Fibroblast of lung (primary cell): ENCODE data around the gene NT5DC3. TPM values are rescaled to one million over a fixed set of nuclear protein-coding genes. Genes with fewer than 3 reads are reported as not detected.

Experiments
- DNase-seq, 2 donors: peaks; one replicate each; pipeline versions ENCODE4 v3.0.0 to v3.0.0-alpha.2; 2010; ENCODE audit warnings: low read depth in 2 of 2
- H2AFZ ChIP-seq: 2 replicates; pipeline ENCODE4 v1.5.1; 2012; ENCODE audit warnings: low read length, control low read depth, inconsistent platforms
- H3K27ac ChIP-seq: 2 replicates; pipeline ENCODE4 v1.5.1; 2011; ENCODE audit warnings: low read length, control low read depth; ENCODE audit not compliant: insufficient read depth
- H3K27me3 ChIP-seq: 2 replicates; pipeline ENCODE4 v1.5.1; 2011; ENCODE audit warnings: mild to moderate bottlenecking, low read length; ENCODE audit not compliant: control insufficient read depth, insufficient read depth
- H3K36me3 ChIP-seq: 2 replicates; pipeline ENCODE4 v1.5.1; 2011; ENCODE audit warnings: low read length; ENCODE audit not compliant: control insufficient read depth, insufficient read depth
- H3K4me1 ChIP-seq: 2 replicates; pipeline ENCODE4 v1.5.1; 2011; ENCODE audit warnings: low read length; ENCODE audit not compliant: control insufficient read depth, insufficient read depth; ENCODE audit errors: extremely low read depth
- H3K4me2 ChIP-seq: 2 replicates; pipeline ENCODE4 v1.5.1; 2011; ENCODE audit warnings: low read length, control low read depth; ENCODE audit not compliant: insufficient read depth; ENCODE audit errors: extremely low read depth
- H3K4me3 ChIP-seq, 4 experiments: fragments of 200-600 bp in 1 of 4; sonication (generic) in 1 of 4; replicated peaks in 1 of 4; 2 replicates each; pipeline ENCODE4 v1.5.1; 2011 to 2016; ENCODE audit warnings: low read length in 4 of 4, low read depth in 3 of 4, mild to moderate bottlenecking in 3 of 4, control low read depth in 2 of 4, inconsistent platforms in 1 of 4, mixed read lengths in 1 of 4; ENCODE audit not compliant: insufficient read depth in 1 of 4; ENCODE audit errors: control extremely low read depth in 1 of 4
- H3K79me2 ChIP-seq: 2 replicates; pipeline ENCODE4 v1.5.1; 2012; ENCODE audit warnings: mild to moderate bottlenecking, low read length, inconsistent platforms; ENCODE audit not compliant: control insufficient read depth, insufficient read depth
- H3K9ac ChIP-seq: 2 replicates; pipeline ENCODE4 v1.5.1; 2011; ENCODE audit warnings: mild to moderate bottlenecking, low read length, control low read depth; ENCODE audit not compliant: insufficient read depth
- H3K9me3 ChIP-seq: 2 replicates; pipeline ENCODE4 v1.5.1; 2012; ENCODE audit warnings: low read depth, low read length; ENCODE audit not compliant: control insufficient read depth, insufficient read depth
- H4K20me1 ChIP-seq: 2 replicates; pipeline ENCODE4 v1.5.1; 2011; ENCODE audit warnings: low read length; ENCODE audit not compliant: control insufficient read depth, insufficient read depth; ENCODE audit errors: extremely low read depth
- EZH2 ChIP-seq: IDR thresholded peaks from 2 replicates; pipeline ENCODE4 v1.5.1; 2012; ENCODE audit warnings: low read length, control low read depth, mild to moderate bottlenecking; ENCODE audit errors: missing control alignments
- polyA plus RNA-seq, 2 donors: library from polyadenylated mRNA; depleted of rRNA in 1 of 2; stranded (reverse) in 1 of 2; unstranded in 1 of 2; fragments of >200 nt; gene quantifications; 2 replicates each; pipeline ENCODE4 v1.2.1, GENCODE V29; 2011 to 2012; ENCODE audit warnings: missing spikeins in 1 of 2
- total RNA-seq: library from RNA; depleted of rRNA; stranded (reverse); fragments of >200 nt; gene quantifications from 2 replicates; pipeline ENCODE4 v1.2.1, GENCODE V29; 2014
- TF ChIP-seq, protein P1 (sequence below), 2 donors: IDR thresholded peaks in 1 of 2; conservative IDR thresholded peaks in 1 of 2; 1 replicate in 1 of 2; 2 replicates in 1 of 2; pipeline ENCODE4 v1.5.1; 2011 to 2012; ENCODE audit warnings: low read length in 2 of 2, control low read depth in 1 of 2, inconsistent platforms in 1 of 2, low read depth in 1 of 2, mild to moderate bottlenecking in 1 of 2

NT5DC3 gene
- total and polyA plus RNA-seq, 2 donors (not counting 1 experiment from before 2014, with no cell fraction given) = 4.1 to 10.4 TPM

- no peaks in the 10 kb centered on the region for H3K79me2 ChIP-seq
- no peak overlapping the region for H3K27ac ChIP-seq
- H4K20me1 ChIP-seq = no peaks in the 10 kb centered on the region
- H3K4me1 ChIP-seq = no peaks in the 10 kb centered on the region
- H3K9me3 ChIP-seq = no peaks in the 10 kb centered on the region
- H3K4me2 ChIP-seq = no peak overlapping the region
- DNase-seq = no peak
- no peak overlapping the region for H2AFZ ChIP-seq
- TF ChIP-seq EZH2 = no peak
- TF ChIP-seq, protein P1, sequence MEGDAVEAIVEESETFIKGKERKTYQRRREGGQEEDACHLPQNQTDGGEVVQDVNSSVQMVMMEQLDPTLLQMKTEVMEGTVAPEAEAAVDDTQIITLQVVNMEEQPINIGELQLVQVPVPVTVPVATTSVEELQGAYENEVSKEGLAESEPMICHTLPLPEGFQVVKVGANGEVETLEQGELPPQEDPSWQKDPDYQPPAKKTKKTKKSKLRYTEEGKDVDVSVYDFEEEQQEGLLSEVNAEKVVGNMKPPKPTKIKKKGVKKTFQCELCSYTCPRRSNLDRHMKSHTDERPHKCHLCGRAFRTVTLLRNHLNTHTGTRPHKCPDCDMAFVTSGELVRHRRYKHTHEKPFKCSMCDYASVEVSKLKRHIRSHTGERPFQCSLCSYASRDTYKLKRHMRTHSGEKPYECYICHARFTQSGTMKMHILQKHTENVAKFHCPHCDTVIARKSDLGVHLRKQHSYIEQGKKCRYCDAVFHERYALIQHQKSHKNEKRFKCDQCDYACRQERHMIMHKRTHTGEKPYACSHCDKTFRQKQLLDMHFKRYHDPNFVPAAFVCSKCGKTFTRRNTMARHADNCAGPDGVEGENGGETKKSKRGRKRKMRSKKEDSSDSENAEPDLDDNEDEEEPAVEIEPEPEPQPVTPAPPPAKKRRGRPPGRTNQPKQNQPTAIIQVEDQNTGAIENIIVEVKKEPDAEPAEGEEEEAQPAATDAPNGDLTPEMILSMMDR (conservative IDR thresholded peaks at IDR 0.05 in 1 of 2, IDR thresholded peaks at IDR 0.05 in 1 of 2; ENCODE audit: low read depth in 1 of 2, low read length in 2 of 2) = no peak
- H3K9ac ChIP-seq = no peak overlapping the region
- no peaks in the 10 kb centered on the region for H3K27me3 ChIP-seq
- H3K36me3 ChIP-seq = no peaks in the 10 kb centered on the region
- H3K4me3 ChIP-seq = no peak overlapping the region
These were observed 38.1 kb upstream of the NT5DC3 start for GRCh38 chr12:103879048-103879692.

- Histone ChIP-seq H4K20me1 (no peaks in the 10 kb centered on the region), H3K79me2 (no peaks in the 10 kb centered on the region), H3K4me1 (no peaks in the 10 kb centered on the region), H3K4me2 (peak overlapping the region; percentile 66), H3K4me3 (no peak overlapping the region), H3K9ac (no peak overlapping the region), H2AFZ (peak overlapping the region; percentile 30), H3K9me3 (no peaks in the 10 kb centered on the region), H3K27ac (no peak overlapping the region), H3K27me3 (no peaks in the 10 kb centered on the region), H3K36me3 (no peaks in the 10 kb centered on the region)
- TF ChIP-seq, protein P1 (conservative IDR thresholded peaks at IDR 0.05 in 1 of 2, IDR thresholded peaks at IDR 0.05 in 1 of 2; ENCODE audit: low read depth in 1 of 2, low read length in 2 of 2) = peak; percentile 71 to 84
- TF ChIP-seq EZH2 = no peak
- DNase-seq = peak; percentile 48 to 69
These were observed 37.0 kb upstream of the NT5DC3 start for GRCh38 chr12:103877934-103878510.

GRCh38 chr12:103877288-103877687 is 36.3 kb upstream of the NT5DC3 start:
- TF ChIP-seq EZH2 = no peak
- TF ChIP-seq, protein P1 (conservative IDR thresholded peaks at IDR 0.05 in 1 of 2, IDR thresholded peaks at IDR 0.05 in 1 of 2; ENCODE audit: low read depth in 1 of 2, low read length in 2 of 2) = no peak
- H3K27ac ChIP-seq = no peak overlapping the region
- no peak overlapping the region for H2AFZ ChIP-seq
- no peaks in the 10 kb centered on the region for H3K27me3 ChIP-seq
- DNase-seq = no peak
- H3K4me1 ChIP-seq = no peaks in the 10 kb centered on the region
- H4K20me1 ChIP-seq = no peaks in the 10 kb centered on the region
- H3K4me3 ChIP-seq = no peak overlapping the region
- H3K9ac ChIP-seq = no peak overlapping the region
- no peaks in the 10 kb centered on the region for H3K79me2 ChIP-seq
- no peaks in the 10 kb centered on the region for H3K9me3 ChIP-seq
- no peak overlapping the region for H3K4me2 ChIP-seq
- H3K36me3 ChIP-seq = no peaks in the 10 kb centered on the region
